IMR-90 (cell line): ENCODE results near the gene CANT1. TPM values are rescaled to one million over a fixed set of nuclear protein-coding genes. Genes with fewer than 3 reads are reported as not detected.

ENCODE experiments used
- ATAC-seq: fragments of 200-7000 bp; cut with Tn5 transposase; 2 replicates; pipeline ENCODE4 v1.9.1; 2020; ENCODE audit warnings: low read depth, mild to moderate bottlenecking, moderate library complexity
- BruUV-seq: library from RNA; stranded (reverse); fragments of 400-500 nt; replicated peaks from 2 replicates; lab custom pipeline; 2021; lab: Mats Ljungman, UMichigan
- CTCF ChIA-PET: fragments of 300-600 bp; formaldehyde crosslinking; extraction: SDS; loops from one replicate; lab custom pipeline; 2021; ENCODE audit warnings: antibody characterized with exemption; lab: Yijun Ruan, JAX
- POLR2A ChIA-PET: fragments of 300-600 bp; sonication (Branson Sonifier 250); formaldehyde crosslinking; loops from one replicate; lab custom pipeline; 2022; ENCODE audit warnings: antibody characterized with exemption; ENCODE audit not compliant: unreplicated experiment; lab: Charles Lee
- DNase-seq: peaks from one replicate; pipeline ENCODE4 v3.0.0; 2013
- H2AFZ ChIP-seq: replicated peaks from 2 replicates; pipeline ENCODE3; 2013; ENCODE audit warnings: low read length, mild to moderate bottlenecking; ENCODE audit not compliant: poor library complexity
- H2AK5ac ChIP-seq: 2 replicates; pipeline ENCODE4 v1.6.1; 2013; ENCODE audit warnings: low read depth, low read length, inconsistent platforms
- H2AK9ac ChIP-seq: replicated peaks from 2 replicates; pipeline ENCODE3; 2013; ENCODE audit warnings: mild to moderate bottlenecking, low read depth, low read length, moderate library complexity; ENCODE audit not compliant: poor library complexity
- H2BK120ac ChIP-seq: 2 replicates; pipeline ENCODE4 v1.6.1; 2013; ENCODE audit warnings: low read depth, low read length, inconsistent platforms
- H2BK15ac ChIP-seq: 3 replicates; pipeline ENCODE4 v1.6.1; 2013; ENCODE audit warnings: low read depth, low read length, inconsistent platforms
- H2BK20ac ChIP-seq: 2 replicates; pipeline ENCODE4 v1.6.1; 2013; ENCODE audit warnings: low read depth, mild to moderate bottlenecking, inconsistent platforms, low read length, moderate library complexity
- H2BK5ac ChIP-seq: 2 replicates; pipeline ENCODE4 v1.6.1; 2013; ENCODE audit warnings: mild to moderate bottlenecking, low read depth, low read length, inconsistent platforms; ENCODE audit not compliant: poor library complexity, severe bottlenecking
- H3K14ac ChIP-seq: replicated peaks from 2 replicates; pipeline ENCODE4 v1.6.1; 2013; ENCODE audit warnings: low read depth, low read length, inconsistent platforms
- H3K18ac ChIP-seq: 2 replicates; pipeline ENCODE4 v1.6.1; 2013; ENCODE audit warnings: low read depth, low read length, control low read depth
- H3K23ac ChIP-seq: 2 replicates; pipeline ENCODE4 v1.6.1; 2013; ENCODE audit warnings: low read depth, low read length, inconsistent platforms
- H3K27ac ChIP-seq: 2 replicates; pipeline ENCODE4 v1.5.1; 2013; ENCODE audit warnings: mild to moderate bottlenecking, control low read depth, low read length; ENCODE audit not compliant: insufficient read depth
- H3K27me3 ChIP-seq: 2 replicates; pipeline ENCODE4 v1.6.1; 2013; ENCODE audit warnings: low read length; ENCODE audit not compliant: control insufficient read depth, insufficient read depth
- H3K36me3 ChIP-seq: 2 replicates; pipeline ENCODE4 v1.6.1; 2013; ENCODE audit warnings: low read length, mixed read lengths; ENCODE audit not compliant: control insufficient read depth, insufficient read depth
- H3K4ac ChIP-seq: 2 replicates; pipeline ENCODE4 v1.6.1; 2013; ENCODE audit warnings: low read depth, low read length, inconsistent platforms
- H3K4me1 ChIP-seq: 2 replicates; pipeline ENCODE4 v1.6.1; 2013; ENCODE audit warnings: low read length, mixed read lengths; ENCODE audit not compliant: control insufficient read depth, insufficient read depth
- H3K4me2 ChIP-seq: 2 replicates; pipeline ENCODE4 v1.6.1; 2013; ENCODE audit warnings: low read depth, mild to moderate bottlenecking, control low read depth, low read length, moderate library complexity
- H3K4me3 ChIP-seq: 2 replicates; pipeline ENCODE4 v1.5.1; 2013; ENCODE audit warnings: low read depth, mild to moderate bottlenecking, control low read depth, low read length, moderate library complexity; ENCODE audit not compliant: insufficient read depth
- H3K56ac ChIP-seq: 2 replicates; pipeline ENCODE4 v1.6.1; 2013; ENCODE audit warnings: low read length, inconsistent platforms; ENCODE audit not compliant: insufficient read depth; ENCODE audit errors: extremely low read depth
- H3K79me1 ChIP-seq, 2 experiments: 2 replicates each; pipeline ENCODE4 v1.6.1; 2013; ENCODE audit warnings: low read length in 2 of 2, inconsistent platforms in 1 of 2, low read depth in 1 of 2
- H3K9ac ChIP-seq: 2 replicates; pipeline ENCODE4 v1.6.1; 2013; ENCODE audit warnings: low read depth, low read length, control low read depth
- H3K9me1 ChIP-seq: 2 replicates; pipeline ENCODE4 v1.6.1; 2013; ENCODE audit warnings: low read length, inconsistent platforms; ENCODE audit not compliant: insufficient read depth
- H3K9me3 ChIP-seq: 2 replicates; pipeline ENCODE4 v1.6.1; 2013; ENCODE audit warnings: low read length; ENCODE audit not compliant: control insufficient read depth, insufficient read depth
- H4K20me1 ChIP-seq: 2 replicates; pipeline ENCODE4 v1.6.1; 2013; ENCODE audit warnings: low read length, inconsistent platforms; ENCODE audit not compliant: insufficient read depth
- H4K5ac ChIP-seq: 2 replicates; pipeline ENCODE4 v1.6.1; 2013; ENCODE audit warnings: mild to moderate bottlenecking, low read depth, low read length, control low read depth
- H4K8ac ChIP-seq, 2 experiments: 2 replicates each; pipeline ENCODE4 v1.6.1; 2013; ENCODE audit warnings: low read depth in 2 of 2, low read length in 2 of 2, control low read depth in 1 of 2, inconsistent platforms in 1 of 2
- H4K91ac ChIP-seq: 2 replicates; pipeline ENCODE4 v1.6.1; 2013; ENCODE audit warnings: low read depth, low read length, inconsistent platforms; ENCODE audit not compliant: insufficient read depth
- BHLHE40 ChIP-seq: fragments of 150-350 bp; IDR thresholded peaks from 2 replicates; pipeline ENCODE4 v1.6.1; 2016; ENCODE audit warnings: mild to moderate bottlenecking, low read depth, low read length
- CEBPB ChIP-seq: IDR thresholded peaks from 2 replicates; pipeline ENCODE4 v1.6.1; 2012; ENCODE audit warnings: low read depth, low read length, improper control_type of control experiment
- CHD1 ChIP-seq: IDR thresholded peaks from 2 replicates; pipeline ENCODE4 v1.6.1; 2012; ENCODE audit warnings: low read depth, low read length, improper control_type of control experiment
- ELK1 ChIP-seq: fragments of 150-350 bp; IDR thresholded peaks from 2 replicates; pipeline ENCODE4 v1.6.1; 2016; ENCODE audit warnings: low read depth, mild to moderate bottlenecking, low read length, moderate library complexity, borderline replicate concordance
- MAFK ChIP-seq: IDR thresholded peaks from 2 replicates; pipeline ENCODE4 v1.6.1; 2012; ENCODE audit warnings: low read depth, low read length, improper control_type of control experiment
- MAZ ChIP-seq: IDR thresholded peaks from 2 replicates; pipeline ENCODE4 v1.6.1; 2012; ENCODE audit warnings: low read depth, mild to moderate bottlenecking, low read length, improper control_type of control experiment, moderate library complexity, borderline replicate concordance
- NFE2L2 ChIP-seq: fragments of 150-350 bp; IDR thresholded peaks from 2 replicates; pipeline ENCODE4 v1.6.1; 2016; ENCODE audit warnings: low read depth, mild to moderate bottlenecking, low read length
- POLR2A ChIP-seq: IDR thresholded peaks from 2 replicates; pipeline ENCODE4 v1.6.1; 2012; ENCODE audit warnings: mild to moderate bottlenecking, low read depth, low read length
- RAD21 ChIP-seq: IDR thresholded peaks from 2 replicates; pipeline ENCODE4 v1.6.1; 2012; ENCODE audit warnings: low read length, improper control_type of control experiment
- RCOR1 ChIP-seq: IDR thresholded peaks from 2 replicates; pipeline ENCODE4 v1.6.1; 2012; ENCODE audit warnings: mild to moderate bottlenecking, low read length, improper control_type of control experiment; ENCODE audit not compliant: insufficient replicate concordance
- RFX5 ChIP-seq: IDR thresholded peaks from 2 replicates; pipeline ENCODE4 v1.8.0; 2012; ENCODE audit warnings: low read depth, mild to moderate bottlenecking, low read length, moderate library complexity
- SMC3 ChIP-seq: fragments of 150-350 bp; IDR thresholded peaks from 2 replicates; pipeline ENCODE4 v1.6.1; 2016; ENCODE audit warnings: low read depth, mild to moderate bottlenecking, antibody characterized with exemption, low read length, moderate library complexity
- USF2 ChIP-seq: fragments of 150-350 bp; IDR thresholded peaks from 2 replicates; pipeline ENCODE4 v1.6.1; 2017; ENCODE audit warnings: mild to moderate bottlenecking, antibody characterized with exemption, low read length, low read depth
- WGBS, 2 experiments: methylation state at CpG; one replicate each; pipeline versions ENCODE4 v1.1.5 to v1.1.7; 2013; ENCODE audit warnings: missing lambda C conversion rate in 2 of 2; ENCODE audit not compliant: insufficient read length in 1 of 2; ENCODE audit errors: extremely low coverage in 2 of 2; 5-methylcytosine and 5-hydroxymethylcytosine counted together
- dilution Hi-C: fragments of 300-500 bp; cut with HindIII; formaldehyde crosslinking; loops from one replicate; pipeline ENCODE4 v1.14.3; 2018; ENCODE audit warnings: low sequenced_read_pairs; ENCODE audit not compliant: unreplicated experiment
- in situ Hi-C: fragments of 300-500 bp; cut with MboI; formaldehyde crosslinking; loops from 3 replicates; pipeline ENCODE4 v1.14.3; 2019; ENCODE audit warnings: low sequenced_read_pairs, inconsistent platforms, mixed read lengths
- intact Hi-C: fragments of 100-400 bp; cut with micrococcal nuclease; formaldehyde crosslinking; loops from 2 replicates; pipeline ENCODE4 v1.10.0; 2022
- polyA plus RNA-seq, 3 experiments: library from polyadenylated mRNA; depleted of rRNA; stranded (reverse); fragments of >200 nt; gene quantifications; 2 replicates each; pipeline ENCODE4 v1.2.3, GENCODE V29; 2012; ENCODE audit warnings: low replicate concordance in 1 of 3
- total RNA-seq: library from RNA; depleted of rRNA; stranded (reverse); fragments of >200 nt; gene quantifications from 2 replicates; pipeline ENCODE4 v1.2.3, GENCODE V29; 2012

The CANT1 gene
- total and polyA plus RNA-seq, 2 of the 4 experiments (the other 2 are of a cell fraction): 51.8 to 73.4 TPM

GRCh38 chr17:78950870-78951269 lies 58.7 kb downstream of the CANT1 start:
- Histone ChIP-seq H2AFZ (no peak overlapping the region), H4K20me1 (no peaks in the 10 kb centered on the region), H3K4me3 (no peak overlapping the region), H3K4ac (no peak overlapping the region), H3K4me1 (peaks cover 18% of the 10 kb centered on the region), H3K27ac (no peak overlapping the region), H3K23ac (no peak overlapping the region), H3K14ac (no peak overlapping the region), H3K4me2 (no peak overlapping the region), H2BK15ac (no peak overlapping the region), H3K9me3 (peaks cover 15% of the 10 kb centered on the region), H2BK20ac (no peak overlapping the region), H2BK120ac (no peak overlapping the region), H2AK5ac (no peak overlapping the region), H3K56ac (no peak overlapping the region), H3K18ac (no peak overlapping the region), H2BK5ac (no peak overlapping the region), H3K27me3 (no peaks in the 10 kb centered on the region; the same call in 1 of the 2 replicates), H4K91ac (no peak overlapping the region), H4K8ac (no peak overlapping the region), H4K5ac (no peak overlapping the region), H2AK9ac (no peak overlapping the region), H3K36me3 (no peaks in the 10 kb centered on the region), H3K9me1 (no peaks in the 10 kb centered on the region), H3K9ac (no peak overlapping the region), H3K79me1 (no peaks in the 10 kb centered on the region)
- BruUV-seq: no TSS peak
- POLR2A ChIA-PET: no interaction called here
- WGBS, 2 experiments: 100% methylated on average over 1 of the region's 2 CpGs; no CpG with 5 or more reads in 1 of the 2 experiments
- CTCF ChIA-PET: interaction anchor here (0.5 kb wide), 1 partner anchor 25 kb away, joined by 4 read pairs; no protein-coding TSS in a partner anchor
- in situ Hi-C loops: loop anchor here (25.0 kb wide), 1 partner anchor 464 kb away; no protein-coding TSS in a partner anchor
- no peak for TF ChIP-seq SMC3
- TF ChIP-seq USF2: no peak
- no peak for TF ChIP-seq MAZ
- no peak for TF ChIP-seq CEBPB
- TF ChIP-seq MAFK: no peak
- no peak for TF ChIP-seq RFX5
- no peak for TF ChIP-seq BHLHE40
- TF ChIP-seq CHD1: no peak
- no peak for TF ChIP-seq ELK1
- no peak for TF ChIP-seq RCOR1
- no peak for TF ChIP-seq RAD21
- TF ChIP-seq POLR2A: no peak
- no peak for TF ChIP-seq NFE2L2
- intact Hi-C loops: no loop called here
- dilution Hi-C loops: no loop called here
- DNase-seq: no peak
- no peak for ATAC-seq
